ENCODE results near the gene GRIN2A.

GRCh38 chr16:10103700-10104099 is 78.5 kb downstream of the GRIN2A start:
- TF ChIP-seq CTCF (IDR thresholded peaks at IDR 0.05; ENCODE audit: low read length) (no peak), EZH2 (optimal IDR thresholded peaks at IDR 0.05; ENCODE audit: low read depth, low read length) (no peak), EZH2phosphoT487 (IDR thresholded peaks at IDR 0.05; ENCODE audit: low read length) (no peak)
